BE2C (cell line): ENCODE data around the gene TPRKB.
A peak's percentile ranks its signal among the peaks of the same experiment; 100 is the strongest.
"Not testable (repeated sequence)": the region's sequence is repeated elsewhere in the genome, so short reads cannot be mapped to it uniquely, and the experiment has no call there.

ENCODE experiments used
- DNase-seq: peaks from one replicate; pipeline ENCODE4 v3.0.0-alpha.2; 2020
- H3K27me3 ChIP-seq: fragments of 250-450 bp; sonication (Bioruptor Pico); 2 replicates; pipeline ENCODE4 v1.5.1; 2020; ENCODE audit warnings: mild to moderate bottlenecking
- H3K36me3 ChIP-seq: fragments of 250-450 bp; sonication (Bioruptor Pico); 2 replicates; pipeline ENCODE4 v1.5.1; 2020; ENCODE audit warnings: mild to moderate bottlenecking
- H3K4me1 ChIP-seq: fragments of 250-450 bp; sonication (Bioruptor Pico); 2 replicates; pipeline ENCODE4 v1.5.1; 2020
- H3K4me3 ChIP-seq: 2 replicates; pipeline ENCODE4 v1.5.1; 2011; ENCODE audit warnings: low read depth, low read length
- H3K9me3 ChIP-seq: fragments of 250-450 bp; sonication (Bioruptor Pico); 2 replicates; pipeline ENCODE4 v1.5.1; 2020
- CTCF ChIP-seq: IDR thresholded peaks from 2 replicates; pipeline ENCODE4 v1.5.1; 2012; ENCODE audit warnings: mild to moderate bottlenecking, low read depth, low read length

Gene TPRKB

DNA sequence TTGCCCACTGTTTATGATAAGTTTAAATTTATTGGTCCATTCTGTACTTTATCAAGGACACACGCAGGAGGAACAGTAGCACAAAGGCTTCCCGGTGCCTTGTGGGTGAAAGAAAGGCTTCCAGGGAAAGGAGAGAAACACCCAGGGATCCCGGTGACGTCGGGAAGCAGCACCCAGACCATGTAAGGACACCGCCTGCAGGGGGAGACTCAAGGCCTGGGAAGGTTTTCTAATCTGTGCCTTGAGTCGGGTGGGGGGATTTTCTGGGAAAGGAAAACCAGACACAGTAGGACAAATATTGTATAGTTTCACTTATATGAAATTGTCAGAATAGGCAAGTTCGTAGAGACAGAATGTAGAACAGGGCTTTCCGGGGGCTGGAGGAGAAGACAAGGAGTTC is 52.2 kb downstream of the TPRKB start:
- not testable (repeated sequence) for H3K27me3 ChIP-seq, H3K36me3 ChIP-seq, H3K9me3 ChIP-seq, H3K4me1 ChIP-seq, H3K4me3 ChIP-seq
- 0 out of 2 replicates have a peak, but pooled peaks have one; percentile 7 for TF ChIP-seq CTCF
- DNase-seq: peak; percentile 24

GRCh38 chr2:73684325-73684724 is 52.8 kb downstream of the TPRKB start:
- H3K36me3 ChIP-seq, H3K27me3 ChIP-seq, H3K9me3 ChIP-seq, H3K4me3 ChIP-seq, H3K4me1 ChIP-seq, DNase-seq: not testable (repeated sequence)

GRCh38 chr2:73679951-73680571 is 57.1 kb downstream of the TPRKB start:
- not testable (repeated sequence) for H3K27me3 ChIP-seq, H3K36me3 ChIP-seq, H3K9me3 ChIP-seq, H3K4me1 ChIP-seq, H3K4me3 ChIP-seq
- peak; percentile 44 for TF ChIP-seq CTCF
- peak; percentile 38 for DNase-seq
